SW480 (cell line): ENCODE measurements around the gene RFX2.
"Not testable (repeated sequence)": the region's sequence is repeated elsewhere in the genome, so short reads cannot be mapped to it uniquely, and the experiment has no call there.

Experiments used
- DNase-seq: peaks from one replicate; pipeline ENCODE4 v3.0.0-alpha.2; 2016; ENCODE audit warnings: low spot score

Gene RFX2

GRCh38 chr19:6074709-6075403 lies 35.4 kb downstream of the RFX2 start:
- no peak for DNase-seq

- no peak for DNase-seq
These were observed 36.2 kb downstream of the RFX2 start for GRCh38 chr19:6073858-6074708.

GRCh38 chr19:6073233-6073632 lies 37.1 kb downstream of the RFX2 start:
- not testable (repeated sequence) for DNase-seq

- no peak for DNase-seq
These were observed 38.4 kb downstream of the RFX2 start for GRCh38 chr19:6071875-6072274.

GRCh38 chr19:6070720-6071485 lies 39.4 kb downstream of the RFX2 start:
- no peak for DNase-seq

GRCh38 chr19:6070207-6070681 lies 40.1 kb downstream of the RFX2 start:
- no peak for DNase-seq

GRCh38 chr19:6069268-6069791 lies 41.0 kb downstream of the RFX2 start:
- DNase-seq = no peak

GRCh38 chr19:6068711-6069110 lies 41.6 kb downstream of the RFX2 start:
- no peak for DNase-seq

GRCh38 chr19:6067975-6068374 lies 42.3 kb downstream of the RFX2 start:
- DNase-seq = no peak

- DNase-seq = peak; percentile 65
These were observed 43.3 kb downstream of the RFX2 start for GRCh38 chr19:6066661-6067646.

GRCh38 chr19:6065685-6066374 lies 44.5 kb downstream of the RFX2 start:
- peak; percentile 50 for DNase-seq

GRCh38 chr19:6064336-6065073 lies 45.8 kb downstream of the RFX2 start:
- DNase-seq = peak; percentile 40

- DNase-seq = no peak
These were observed 46.5 kb downstream of the RFX2 start for GRCh38 chr19:6063576-6064335.

GRCh38 chr19:6062961-6063575 lies 47.2 kb downstream of the RFX2 start:
- DNase-seq = no peak

- no peak for DNase-seq
These were observed 48.0 kb downstream of the RFX2 start for GRCh38 chr19:6062274-6062673.

- DNase-seq = no peak
These were observed 48.7 kb downstream of the RFX2 start for GRCh38 chr19:6061376-6062130.

GRCh38 chr19:6060600-6061375 lies 49.5 kb downstream of the RFX2 start:
- DNase-seq = no peak
